ENCODE data around the gene FAT3. TPM values are rescaled to one million over a fixed set of nuclear protein-coding genes. Genes with fewer than 3 reads are reported as not detected.

FAT3 gene
- total and polyA plus RNA-seq, 10 of the 15 experiments (the other 5 are each of a cell fraction or from before 2014, with no cell fraction given) = under 0.01 to 0.04 (median 0.01) TPM; not detected in 7

DNA sequence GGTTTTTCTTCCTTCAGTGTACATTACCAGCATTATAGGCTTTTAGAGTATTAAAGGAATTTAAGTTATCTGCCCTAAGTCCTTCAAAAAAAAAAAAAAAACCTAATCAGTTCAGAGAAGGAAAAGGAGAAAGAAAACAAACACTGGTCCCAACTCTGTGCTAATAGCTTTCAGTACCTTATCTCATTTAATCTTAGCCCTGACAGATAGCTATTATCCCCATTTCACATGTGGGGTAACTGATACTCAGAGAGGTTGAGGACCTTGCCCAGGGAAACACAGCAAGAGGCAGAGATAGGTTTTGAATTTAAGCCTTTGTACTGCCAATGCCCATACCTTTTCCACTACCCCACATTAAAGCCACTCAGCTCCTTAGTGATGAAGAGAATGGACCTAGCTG is 43.4 kb downstream of the FAT3 start:
- POLR2A ChIA-PET = no interaction called here
- CTCF ChIA-PET = interaction anchor here (0.6 kb wide), 1 partner anchor 1605 kb away, joined by 3 read pairs; no protein-coding TSS in a partner anchor
- Histone ChIP-seq H3K79me2 (ENCODE audit: control insufficient read depth, insufficient read depth, low read length) (no peaks in the 10 kb centered on the region), H3K4me3 (no peak overlapping the region), H2AFZ (ENCODE audit: control insufficient read depth, low read depth, low read length) (no peak overlapping the region), H3K9me3 (replicated peaks; ENCODE audit: control insufficient read depth, insufficient read depth, low read length) (no peaks in the 10 kb centered on the region), H3K4me2 (ENCODE audit: control insufficient read depth, insufficient read depth) (no peak overlapping the region), H3K36me3 (ENCODE audit: control insufficient read depth in 2 of 2, insufficient read depth in 2 of 2, low read length in 1 of 2) (no peaks in the 10 kb centered on the region), H3K4me1 (ENCODE audit: control insufficient read depth, insufficient read depth, low read length) (no peaks in the 10 kb centered on the region), H3K9ac (ENCODE audit: control insufficient read depth, insufficient read depth, low read length) (no peak overlapping the region), H3K27me3 (replicated peaks in 1 of 2; ENCODE audit: control insufficient read depth in 2 of 2, insufficient read depth in 2 of 2, low read length in 1 of 2) (no peaks in the 10 kb centered on the region), H4K20me1 (ENCODE audit: control insufficient read depth, insufficient read depth) (no peaks in the 10 kb centered on the region), H3K27ac (ENCODE audit: control insufficient read depth, insufficient read depth) (no peak overlapping the region)
- SMC1A ChIA-PET (ENCODE audit: uncharacterized antibody, unreplicated experiment) = no interaction called here
- ATAC-seq (no peak), DNase-seq (ENCODE audit: low read depth, low spot score) (no peak), FAIRE-seq (no peak)
- in situ Hi-C loops (cut with MboI) (no loop called here), intact Hi-C loops (cut with micrococcal nuclease; ENCODE audit: unreplicated experiment) (no loop called here)
- RAD21 ChIA-PET (ENCODE audit: unreplicated experiment) = no interaction called here
- TF ChIP-seq ZZZ3 (IDR thresholded peaks at IDR 0.05; ENCODE audit: control insufficient read depth, insufficient read length, low read depth) = no peak
- TF ChIP-seq PAX8 (IDR thresholded peaks at IDR 0.05) = no peak
- TF ChIP-seq, protein P1, sequence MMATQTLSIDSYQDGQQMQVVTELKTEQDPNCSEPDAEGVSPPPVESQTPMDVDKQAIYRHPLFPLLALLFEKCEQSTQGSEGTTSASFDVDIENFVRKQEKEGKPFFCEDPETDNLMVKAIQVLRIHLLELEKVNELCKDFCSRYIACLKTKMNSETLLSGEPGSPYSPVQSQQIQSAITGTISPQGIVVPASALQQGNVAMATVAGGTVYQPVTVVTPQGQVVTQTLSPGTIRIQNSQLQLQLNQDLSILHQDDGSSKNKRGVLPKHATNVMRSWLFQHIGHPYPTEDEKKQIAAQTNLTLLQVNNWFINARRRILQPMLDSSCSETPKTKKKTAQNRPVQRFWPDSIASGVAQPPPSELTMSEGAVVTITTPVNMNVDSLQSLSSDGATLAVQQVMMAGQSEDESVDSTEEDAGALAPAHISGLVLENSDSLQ (IDR thresholded peaks at IDR 0.05) = no peak
- TF ChIP-seq FOXM1 (IDR thresholded peaks at IDR 0.05; ENCODE audit: low read depth, low read length) = no peak
- no peak for TF ChIP-seq NBN (IDR thresholded peaks at IDR 0.05)
- no peak for TF ChIP-seq HDGF (IDR thresholded peaks at IDR 0.05)
- TF ChIP-seq, protein P2, sequence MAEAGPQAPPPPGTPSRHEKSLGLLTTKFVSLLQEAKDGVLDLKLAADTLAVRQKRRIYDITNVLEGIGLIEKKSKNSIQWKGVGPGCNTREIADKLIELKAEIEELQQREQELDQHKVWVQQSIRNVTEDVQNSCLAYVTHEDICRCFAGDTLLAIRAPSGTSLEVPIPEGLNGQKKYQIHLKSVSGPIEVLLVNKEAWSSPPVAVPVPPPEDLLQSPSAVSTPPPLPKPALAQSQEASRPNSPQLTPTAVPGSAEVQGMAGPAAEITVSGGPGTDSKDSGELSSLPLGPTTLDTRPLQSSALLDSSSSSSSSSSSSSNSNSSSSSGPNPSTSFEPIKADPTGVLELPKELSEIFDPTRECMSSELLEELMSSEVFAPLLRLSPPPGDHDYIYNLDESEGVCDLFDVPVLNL (IDR thresholded peaks at IDR 0.05; ENCODE audit: low read depth, low read length) = no peak
- no peak for TF ChIP-seq MEF2A (IDR thresholded peaks at IDR 0.05; ENCODE audit: insufficient read depth, low read depth, low read length)
- TF ChIP-seq SREBF1 (IDR thresholded peaks at IDR 0.05; ENCODE audit: low read length) = no peak
- TF ChIP-seq EED (IDR thresholded peaks at IDR 0.05; ENCODE audit: low read depth) = no peak
- no peak for TF ChIP-seq ESRRA (IDR thresholded peaks at IDR 0.05; ENCODE audit: low read length)
- TF ChIP-seq, protein P3, sequence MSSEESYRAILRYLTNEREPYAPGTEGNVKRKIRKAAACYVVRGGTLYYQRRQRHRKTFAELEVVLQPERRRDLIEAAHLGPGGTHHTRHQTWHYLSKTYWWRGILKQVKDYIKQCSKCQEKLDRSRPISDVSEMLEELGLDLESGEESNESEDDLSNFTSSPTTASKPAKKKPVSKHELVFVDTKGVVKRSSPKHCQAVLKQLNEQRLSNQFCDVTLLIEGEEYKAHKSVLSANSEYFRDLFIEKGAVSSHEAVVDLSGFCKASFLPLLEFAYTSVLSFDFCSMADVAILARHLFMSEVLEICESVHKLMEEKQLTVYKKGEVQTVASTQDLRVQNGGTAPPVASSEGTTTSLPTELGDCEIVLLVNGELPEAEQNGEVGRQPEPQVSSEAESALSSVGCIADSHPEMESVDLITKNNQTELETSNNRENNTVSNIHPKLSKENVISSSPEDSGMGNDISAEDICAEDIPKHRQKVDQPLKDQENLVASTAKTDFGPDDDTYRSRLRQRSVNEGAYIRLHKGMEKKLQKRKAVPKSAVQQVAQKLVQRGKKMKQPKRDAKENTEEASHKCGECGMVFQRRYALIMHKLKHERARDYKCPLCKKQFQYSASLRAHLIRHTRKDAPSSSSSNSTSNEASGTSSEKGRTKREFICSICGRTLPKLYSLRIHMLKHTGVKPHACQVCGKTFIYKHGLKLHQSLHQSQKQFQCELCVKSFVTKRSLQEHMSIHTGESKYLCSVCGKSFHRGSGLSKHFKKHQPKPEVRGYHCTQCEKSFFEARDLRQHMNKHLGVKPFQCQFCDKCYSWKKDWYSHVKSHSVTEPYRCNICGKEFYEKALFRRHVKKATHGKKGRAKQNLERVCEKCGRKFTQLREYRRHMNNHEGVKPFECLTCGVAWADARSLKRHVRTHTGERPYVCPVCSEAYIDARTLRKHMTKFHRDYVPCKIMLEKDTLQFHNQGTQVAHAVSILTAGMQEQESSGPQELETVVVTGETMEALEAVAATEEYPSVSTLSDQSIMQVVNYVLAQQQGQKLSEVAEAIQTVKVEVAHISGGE (CRISPR knock-in tag; IDR thresholded peaks at IDR 0.05) = no peak
- TF ChIP-seq, protein P4, sequence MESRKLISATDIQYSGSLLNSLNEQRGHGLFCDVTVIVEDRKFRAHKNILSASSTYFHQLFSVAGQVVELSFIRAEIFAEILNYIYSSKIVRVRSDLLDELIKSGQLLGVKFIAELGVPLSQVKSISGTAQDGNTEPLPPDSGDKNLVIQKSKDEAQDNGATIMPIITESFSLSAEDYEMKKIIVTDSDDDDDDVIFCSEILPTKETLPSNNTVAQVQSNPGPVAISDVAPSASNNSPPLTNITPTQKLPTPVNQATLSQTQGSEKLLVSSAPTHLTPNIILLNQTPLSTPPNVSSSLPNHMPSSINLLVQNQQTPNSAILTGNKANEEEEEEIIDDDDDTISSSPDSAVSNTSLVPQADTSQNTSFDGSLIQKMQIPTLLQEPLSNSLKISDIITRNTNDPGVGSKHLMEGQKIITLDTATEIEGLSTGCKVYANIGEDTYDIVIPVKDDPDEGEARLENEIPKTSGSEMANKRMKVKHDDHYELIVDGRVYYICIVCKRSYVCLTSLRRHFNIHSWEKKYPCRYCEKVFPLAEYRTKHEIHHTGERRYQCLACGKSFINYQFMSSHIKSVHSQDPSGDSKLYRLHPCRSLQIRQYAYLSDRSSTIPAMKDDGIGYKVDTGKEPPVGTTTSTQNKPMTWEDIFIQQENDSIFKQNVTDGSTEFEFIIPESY (IDR thresholded peaks at IDR 0.05) = no peak
- TF ChIP-seq, protein P5, sequence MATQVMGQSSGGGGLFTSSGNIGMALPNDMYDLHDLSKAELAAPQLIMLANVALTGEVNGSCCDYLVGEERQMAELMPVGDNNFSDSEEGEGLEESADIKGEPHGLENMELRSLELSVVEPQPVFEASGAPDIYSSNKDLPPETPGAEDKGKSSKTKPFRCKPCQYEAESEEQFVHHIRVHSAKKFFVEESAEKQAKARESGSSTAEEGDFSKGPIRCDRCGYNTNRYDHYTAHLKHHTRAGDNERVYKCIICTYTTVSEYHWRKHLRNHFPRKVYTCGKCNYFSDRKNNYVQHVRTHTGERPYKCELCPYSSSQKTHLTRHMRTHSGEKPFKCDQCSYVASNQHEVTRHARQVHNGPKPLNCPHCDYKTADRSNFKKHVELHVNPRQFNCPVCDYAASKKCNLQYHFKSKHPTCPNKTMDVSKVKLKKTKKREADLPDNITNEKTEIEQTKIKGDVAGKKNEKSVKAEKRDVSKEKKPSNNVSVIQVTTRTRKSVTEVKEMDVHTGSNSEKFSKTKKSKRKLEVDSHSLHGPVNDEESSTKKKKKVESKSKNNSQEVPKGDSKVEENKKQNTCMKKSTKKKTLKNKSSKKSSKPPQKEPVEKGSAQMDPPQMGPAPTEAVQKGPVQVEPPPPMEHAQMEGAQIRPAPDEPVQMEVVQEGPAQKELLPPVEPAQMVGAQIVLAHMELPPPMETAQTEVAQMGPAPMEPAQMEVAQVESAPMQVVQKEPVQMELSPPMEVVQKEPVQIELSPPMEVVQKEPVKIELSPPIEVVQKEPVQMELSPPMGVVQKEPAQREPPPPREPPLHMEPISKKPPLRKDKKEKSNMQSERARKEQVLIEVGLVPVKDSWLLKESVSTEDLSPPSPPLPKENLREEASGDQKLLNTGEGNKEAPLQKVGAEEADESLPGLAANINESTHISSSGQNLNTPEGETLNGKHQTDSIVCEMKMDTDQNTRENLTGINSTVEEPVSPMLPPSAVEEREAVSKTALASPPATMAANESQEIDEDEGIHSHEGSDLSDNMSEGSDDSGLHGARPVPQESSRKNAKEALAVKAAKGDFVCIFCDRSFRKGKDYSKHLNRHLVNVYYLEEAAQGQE (IDR thresholded peaks at IDR 0.05; ENCODE audit: low read depth, low read length) = no peak
- no TSS peak for BruUV-seq (replicated peaks)
